Measurements from ENCODE around the gene EXD3. TPM values are rescaled to one million over a fixed set of nuclear protein-coding genes. Genes with fewer than 3 reads are reported as not detected.

EXD3 gene
- total RNA-seq, 2 experiments from 2014 or later, result 8.1 to 9.0 TPM

DNA sequence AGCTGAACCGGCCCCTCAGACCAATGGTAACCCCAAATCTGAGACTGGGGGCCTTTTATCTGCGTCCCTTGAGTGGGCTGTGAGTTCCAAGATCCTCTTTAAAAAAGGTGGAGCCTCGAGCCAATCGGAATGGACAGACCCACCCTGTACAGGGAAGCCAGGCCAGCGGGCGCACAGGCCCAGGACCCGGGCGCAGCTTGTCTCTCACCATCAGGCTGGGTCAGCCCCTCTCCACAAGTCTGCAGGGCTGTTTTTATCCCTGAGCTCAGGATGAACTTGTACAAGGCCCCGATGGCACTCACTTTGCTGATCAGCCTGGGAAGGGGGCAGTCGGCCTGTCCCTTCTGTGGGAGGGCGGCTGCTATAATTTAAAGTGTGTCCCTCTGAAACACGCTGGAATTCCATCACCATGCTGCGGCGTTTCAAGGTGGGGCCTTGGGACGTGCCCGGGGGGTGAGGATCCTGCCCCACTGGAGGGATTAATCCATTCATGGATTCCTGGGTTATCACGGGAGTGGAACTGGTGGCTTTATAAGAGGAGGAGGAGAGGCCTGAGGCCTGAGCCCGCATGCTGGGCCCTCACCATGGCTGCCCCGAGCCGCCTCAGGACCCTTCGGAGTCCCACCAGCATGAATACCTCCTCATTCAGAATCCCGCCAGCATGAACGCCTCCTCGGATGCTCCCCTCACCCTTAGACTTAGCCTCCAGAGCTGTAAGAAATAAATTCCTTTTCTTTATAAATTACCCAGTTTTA is 14.1 kb downstream of the EXD3 start:
- DNase-seq (no peak), ATAC-seq (no peak)
- Mint-ChIP-seq H3K9me3 (no peaks in the 10 kb centered on the region), H3K27me3 (peaks cover 2% of the 10 kb centered on the region), H3K4me1 (ENCODE audit: low read depth) (peaks cover 6% of the 10 kb centered on the region), H3K4me3 (no peak overlapping the region), H3K27ac (no peak overlapping the region), H3K36me3 (ENCODE audit: low read depth) (no peaks in the 10 kb centered on the region)
- ChIA-PET CTCF (interaction anchor here (0.7 to 1.8 kb wide), 3 partner anchors 35 to 122 kb away, joined by 3 to 7 read pairs (median 6); partner anchors contain the start of gene NRARP), POLR2A (interaction anchor here (1.3 to 2.4 kb wide), 2 partner anchors 14 to 107 kb away, joined by 3 to 8 read pairs; partner anchors contain the start of genes EXD3, NOXA1 and NRARP)
- intact Hi-C loops (cut with micrococcal nuclease), result loop anchor here (10.0 kb wide), 1 partner anchor 114 kb away; no protein-coding TSS in a partner anchor
- TF ChIP-seq, protein P1, sequence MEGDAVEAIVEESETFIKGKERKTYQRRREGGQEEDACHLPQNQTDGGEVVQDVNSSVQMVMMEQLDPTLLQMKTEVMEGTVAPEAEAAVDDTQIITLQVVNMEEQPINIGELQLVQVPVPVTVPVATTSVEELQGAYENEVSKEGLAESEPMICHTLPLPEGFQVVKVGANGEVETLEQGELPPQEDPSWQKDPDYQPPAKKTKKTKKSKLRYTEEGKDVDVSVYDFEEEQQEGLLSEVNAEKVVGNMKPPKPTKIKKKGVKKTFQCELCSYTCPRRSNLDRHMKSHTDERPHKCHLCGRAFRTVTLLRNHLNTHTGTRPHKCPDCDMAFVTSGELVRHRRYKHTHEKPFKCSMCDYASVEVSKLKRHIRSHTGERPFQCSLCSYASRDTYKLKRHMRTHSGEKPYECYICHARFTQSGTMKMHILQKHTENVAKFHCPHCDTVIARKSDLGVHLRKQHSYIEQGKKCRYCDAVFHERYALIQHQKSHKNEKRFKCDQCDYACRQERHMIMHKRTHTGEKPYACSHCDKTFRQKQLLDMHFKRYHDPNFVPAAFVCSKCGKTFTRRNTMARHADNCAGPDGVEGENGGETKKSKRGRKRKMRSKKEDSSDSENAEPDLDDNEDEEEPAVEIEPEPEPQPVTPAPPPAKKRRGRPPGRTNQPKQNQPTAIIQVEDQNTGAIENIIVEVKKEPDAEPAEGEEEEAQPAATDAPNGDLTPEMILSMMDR (IDR thresholded peaks at IDR 0.05), result no peak

DNA sequence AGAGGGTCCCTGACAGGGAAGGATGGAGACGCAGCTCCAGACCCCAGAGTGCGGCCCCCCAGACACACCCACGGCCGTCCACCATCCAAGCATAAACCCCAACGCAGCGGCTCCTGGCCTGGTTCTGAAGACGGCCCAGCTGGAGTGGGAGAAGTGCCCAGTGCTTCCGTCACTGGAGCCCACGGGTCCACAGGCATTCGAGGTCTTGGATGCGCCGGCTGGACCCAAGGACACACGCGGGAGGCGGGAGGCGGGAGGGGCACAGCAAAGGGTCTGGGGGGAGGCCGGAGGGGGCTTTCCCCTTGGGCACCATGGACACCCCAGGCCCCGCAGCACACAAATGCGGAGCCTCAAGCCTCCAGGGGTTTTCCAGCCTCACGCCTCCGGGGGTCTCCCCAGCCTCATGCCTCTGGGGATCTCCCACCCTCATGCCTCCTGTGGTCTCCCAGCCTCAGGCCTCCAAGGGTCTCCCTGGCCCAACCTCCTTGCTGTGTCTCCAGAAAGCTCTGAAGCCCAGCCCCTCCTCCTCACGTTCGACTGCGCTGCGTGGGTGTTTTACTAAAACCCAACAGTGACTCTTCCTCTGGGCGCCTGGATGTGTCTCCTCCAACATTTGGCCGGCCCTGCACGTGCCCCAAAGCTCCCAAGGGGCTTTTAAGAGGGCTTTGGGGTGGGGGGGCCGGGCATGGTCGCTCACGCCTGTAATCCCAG is 15.2 kb downstream of the EXD3 start:
- intact Hi-C loops (cut with micrococcal nuclease), result loop anchor here (10.0 kb wide), 1 partner anchor 113 kb away; no protein-coding TSS in a partner anchor
- ChIA-PET POLR2A (interaction anchor here (0.5 to 2.4 kb wide), 4 partner anchors 15 to 137 kb away, joined by 3 to 8 read pairs (median 3); partner anchors contain the start of genes EXD3, NOXA1 and NRARP), CTCF (interaction anchor here (0.7 to 1.5 kb wide), 2 partner anchors 106 to 121 kb away, joined by 3 to 7 read pairs; partner anchors contain the start of gene NRARP)
- Mint-ChIP-seq H3K27me3 (peaks cover 2% of the 10 kb centered on the region), H3K27ac (no peak overlapping the region), H3K36me3 (ENCODE audit: low read depth) (no peaks in the 10 kb centered on the region), H3K9me3 (no peaks in the 10 kb centered on the region), H3K4me3 (no peak overlapping the region), H3K4me1 (ENCODE audit: low read depth) (peaks cover 6% of the 10 kb centered on the region)
- DNase-seq, result peak; percentile 31
- TF ChIP-seq, protein P1 (IDR thresholded peaks at IDR 0.05), result no peak
- no peak for ATAC-seq

DNA sequence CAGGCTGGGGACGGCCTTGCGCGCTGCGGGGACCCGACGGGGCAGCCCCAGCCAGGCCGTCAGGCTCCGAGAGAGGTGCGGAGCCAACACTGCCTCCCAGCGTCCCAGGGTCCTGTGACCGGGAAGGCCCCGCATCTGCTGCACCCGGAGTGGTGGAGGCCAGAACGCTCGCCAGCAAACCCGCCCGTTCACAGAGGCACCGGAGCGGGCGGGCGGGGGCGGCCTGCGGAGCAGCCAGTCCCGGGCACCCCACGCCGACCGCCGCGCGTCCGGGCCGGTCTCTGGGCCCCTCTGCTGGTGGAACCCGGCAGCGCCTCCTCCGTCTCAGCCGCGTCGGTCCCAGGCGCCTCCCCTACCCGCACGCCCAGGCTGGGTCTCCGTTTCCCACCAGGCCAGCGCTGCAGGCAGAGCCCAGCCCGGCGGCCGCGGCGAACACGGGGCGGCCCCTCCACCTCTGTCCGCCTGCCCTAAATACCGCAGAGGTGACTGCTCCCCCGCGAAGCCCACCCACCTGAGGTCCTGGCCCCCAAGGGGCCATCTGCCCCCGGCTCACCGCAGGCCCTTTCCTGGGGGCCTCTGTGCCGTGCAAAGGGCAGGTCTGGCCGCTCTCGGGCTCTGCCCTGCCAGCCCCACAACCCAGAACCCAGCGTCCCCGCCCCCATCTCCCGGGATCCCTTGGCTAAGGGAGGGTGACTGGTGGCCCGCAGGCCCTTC is 15.9 kb downstream of the EXD3 start:
- DNase-seq (peak; percentile 79), ATAC-seq (peak; percentile 93)
- peaks cover 6% of the 10 kb centered on the region for H3K36me3 Mint-ChIP-seq (ENCODE audit: low read depth)
- no peak overlapping the region for H3K27ac Mint-ChIP-seq
- ChIA-PET POLR2A (no interaction called here), CTCF (no interaction called here)
- TF ChIP-seq, protein P1 (IDR thresholded peaks at IDR 0.05), result peak; percentile 82
- no peak overlapping the region for H3K4me3 Mint-ChIP-seq
- no peaks in the 10 kb centered on the region for H3K9me3 Mint-ChIP-seq
- H3K27me3 Mint-ChIP-seq, result peaks cover 2% of the 10 kb centered on the region
- peaks cover 6% of the 10 kb centered on the region for H3K4me1 Mint-ChIP-seq (ENCODE audit: low read depth)
- intact Hi-C loops (cut with micrococcal nuclease), result loop anchor here (10.0 kb wide), 1 partner anchor 112 kb away; no protein-coding TSS in a partner anchor

DNA sequence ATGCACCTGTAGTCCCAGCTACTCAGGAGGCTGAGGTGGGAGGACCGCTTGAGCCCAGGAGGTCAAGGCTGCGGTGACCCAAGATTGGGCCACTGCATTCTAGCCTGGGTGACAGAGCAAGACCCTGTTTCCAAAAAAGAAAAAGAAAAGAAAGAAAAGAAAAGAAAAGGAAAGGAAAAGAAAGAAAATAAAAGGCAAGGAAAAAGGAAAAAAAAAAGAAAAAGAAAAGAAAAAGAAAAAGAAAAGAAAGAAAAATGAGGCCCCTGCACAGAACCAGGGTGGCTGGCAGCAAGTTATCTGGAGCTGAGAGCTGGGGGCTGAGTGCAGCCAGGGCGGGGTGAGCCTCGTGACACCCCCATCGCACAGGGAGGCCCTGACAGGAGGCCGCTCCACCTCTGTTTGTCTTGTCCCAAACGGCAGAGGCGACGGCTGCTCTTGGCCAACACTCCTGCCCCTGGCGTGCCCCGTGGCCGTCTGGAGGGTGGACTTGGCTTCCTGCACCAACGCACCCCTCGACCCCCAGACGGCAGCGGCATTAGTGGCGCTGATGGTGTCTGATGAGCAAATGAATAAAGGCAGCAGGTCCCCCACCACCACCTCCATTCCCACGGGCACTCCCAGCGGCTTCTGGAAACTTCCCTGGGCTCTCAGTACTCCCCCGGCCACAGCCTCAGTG is 16.7 kb downstream of the EXD3 start:
- Mint-ChIP-seq H3K27me3 (peaks cover 2% of the 10 kb centered on the region), H3K9me3 (no peaks in the 10 kb centered on the region), H3K36me3 (ENCODE audit: low read depth) (peaks cover 7% of the 10 kb centered on the region), H3K4me3 (no peak overlapping the region), H3K4me1 (ENCODE audit: low read depth) (peaks cover 4% of the 10 kb centered on the region), H3K27ac (no peak overlapping the region)
- TF ChIP-seq, protein P1 (IDR thresholded peaks at IDR 0.05), result no peak
- ATAC-seq, result no peak
- CTCF ChIA-PET, result no interaction called here
- intact Hi-C loops (cut with micrococcal nuclease), result loop anchor here (10.0 kb wide), 1 partner anchor 111 kb away; no protein-coding TSS in a partner anchor
- no peak for DNase-seq
- POLR2A ChIA-PET, result no interaction called here
